CD4-positive, alpha-beta memory T cell (primary cell): ENCODE measurements around the gene DLGAP3. TPM values are rescaled to one million over a fixed set of nuclear protein-coding genes. Genes with fewer than 3 reads are reported as not detected.

Experiments
- CTCF ChIA-PET: fragments of 350-600 bp; sonication (Branson Sonifier 250); formaldehyde crosslinking; loops from one replicate; lab custom pipeline; 2021; ENCODE audit warnings: inconsistent platforms; ENCODE audit not compliant: partially characterized antibody; lab: Charles Lee
- POLR2A ChIA-PET: fragments of 350-600 bp; sonication (Branson Sonifier 250); formaldehyde crosslinking; loops from one replicate; lab custom pipeline; 2021; ENCODE audit not compliant: partially characterized antibody; lab: Charles Lee
- DNase-seq, 5 donors: peaks; one replicate each; pipeline versions ENCODE4 v3.0.0 to v3.0.0-alpha.2; 2020 to 2022; ENCODE audit warnings: mixed read lengths in 1 of 5
- H3K27ac ChIP-seq: one replicate; pipeline ENCODE4 v1.7.0; 2013; ENCODE audit warnings: low read depth, low read length
- H3K27me3 ChIP-seq: 2 replicates; pipeline ENCODE4 v1.7.0; 2013; ENCODE audit warnings: mild to moderate bottlenecking, low read length, moderate library complexity; ENCODE audit not compliant: insufficient read depth
- H3K36me3 ChIP-seq: 2 replicates; pipeline ENCODE4 v1.7.0; 2013; ENCODE audit warnings: mild to moderate bottlenecking, low read length, moderate library complexity; ENCODE audit not compliant: insufficient read depth
- H3K4me1 ChIP-seq: 2 replicates; pipeline ENCODE4 v1.7.0; 2013; ENCODE audit warnings: mild to moderate bottlenecking, low read length, moderate library complexity; ENCODE audit not compliant: insufficient read depth
- H3K4me3 ChIP-seq, 2 donors: one replicate each; pipeline ENCODE4 v1.7.0; 2013; ENCODE audit warnings: low read length in 2 of 2, mild to moderate bottlenecking in 1 of 2
- H3K9me3 ChIP-seq, 2 donors: one replicate each; pipeline ENCODE4 v1.7.0; 2013; ENCODE audit warnings: low read length in 2 of 2, control low read depth in 1 of 2; ENCODE audit not compliant: control insufficient read depth in 1 of 2
- H3K27ac Mint-ChIP-seq, 7 donors: one replicate each; pipeline ENCODE4 v1.8.0; 2020 to 2021; ENCODE audit warnings: mixed read lengths in 7 of 7, mild to moderate bottlenecking in 6 of 7, inconsistent platforms in 3 of 7, moderate library complexity in 3 of 7
- H3K27me3 Mint-ChIP-seq, 2 donors: one replicate each; pipeline ENCODE4 v1.8.0; 2020 to 2021; ENCODE audit warnings: mixed read lengths in 2 of 2
- H3K36me3 Mint-ChIP-seq, 2 donors: one replicate each; pipeline ENCODE4 v1.8.0; 2020 to 2021; ENCODE audit warnings: mixed read lengths in 2 of 2, inconsistent platforms in 1 of 2, mild to moderate bottlenecking in 1 of 2
- H3K4me1 Mint-ChIP-seq, 4 donors: one replicate each; pipeline ENCODE4 v1.8.0; 2020 to 2021; ENCODE audit warnings: mixed read lengths in 4 of 4, mild to moderate bottlenecking in 1 of 4
- H3K4me3 Mint-ChIP-seq, 8 donors: one replicate each; pipeline ENCODE4 v1.8.0; 2020 to 2021; ENCODE audit warnings: mixed read lengths in 8 of 8, mild to moderate bottlenecking in 7 of 8, moderate library complexity in 6 of 8, inconsistent platforms in 3 of 8
- H3K9me3 Mint-ChIP-seq, 8 donors: one replicate each; pipeline ENCODE4 v1.8.0; 2020 to 2021; ENCODE audit warnings: mixed read lengths in 8 of 8, mild to moderate bottlenecking in 5 of 8, inconsistent platforms in 3 of 8, moderate library complexity in 1 of 8
- intact Hi-C: fragments of 100-400 bp; cut with micrococcal nuclease; formaldehyde crosslinking; loops from one replicate; pipeline ENCODE4 v1.15.1; 2023
- polyA plus RNA-seq, 2 donors: library from polyadenylated mRNA; unstranded; fragments of 300-500 nt; fragmentation: Illumina TruSeq; gene quantifications; one replicate each; pipeline ENCODE4 v1.2.3, GENCODE V29; 2021
- total RNA-seq, 2 experiments: library from RNA; stranded (reverse); gene quantifications; one replicate each; pipeline ENCODE4 v1.2.3, GENCODE V29; 2021

DLGAP3 gene
- total and polyA plus RNA-seq, 4 experiments from 2014 or later: 0.08 to 1.5 (median 0.82) TPM

DNA sequence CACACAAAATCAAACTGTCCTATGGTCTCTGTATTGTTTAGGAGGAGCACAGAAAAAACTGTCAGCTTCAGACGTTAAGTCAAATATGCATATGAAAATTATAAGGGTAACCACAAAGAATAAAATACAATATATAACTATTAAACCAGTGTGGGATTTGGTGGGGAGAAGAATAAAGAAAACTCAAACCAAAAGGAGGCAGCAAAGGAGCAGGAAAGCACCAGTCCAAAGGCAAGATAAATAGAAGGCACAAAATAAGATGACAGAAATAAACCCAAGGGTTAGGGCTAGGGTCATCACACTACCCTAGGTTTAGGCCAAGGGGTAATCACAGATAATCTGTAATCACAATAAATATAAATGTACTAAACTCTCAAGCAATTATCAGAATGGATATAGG, 32.8 kb downstream of the DLGAP3 start:
- Mint-ChIP-seq H3K4me1 (peaks cover 0 to 4% (median 4%) of the 10 kb centered on the region in 4 donors), H3K27me3 (peaks cover 7 to 8% of the 10 kb centered on the region in 2 donors), H3K4me3 (no peak overlapping the region), H3K9me3 (peaks cover 0 to 17% (median 15%) of the 10 kb centered on the region in 8 donors), H3K36me3 (peaks cover 0 to 6% of the 10 kb centered on the region in 2 donors), H3K27ac (no peak overlapping the region)
- Histone ChIP-seq H3K27me3 (no peaks in the 10 kb centered on the region), H3K27ac (no peak overlapping the region), H3K36me3 (no peaks in the 10 kb centered on the region), H3K9me3 (no peaks in the 10 kb centered on the region), H3K4me1 (no peaks in the 10 kb centered on the region), H3K4me3 (no peak overlapping the region)
- no peak for DNase-seq
- POLR2A ChIA-PET: no interaction called here
- CTCF ChIA-PET: no interaction called here
- intact Hi-C loops: no loop called here

DNA sequence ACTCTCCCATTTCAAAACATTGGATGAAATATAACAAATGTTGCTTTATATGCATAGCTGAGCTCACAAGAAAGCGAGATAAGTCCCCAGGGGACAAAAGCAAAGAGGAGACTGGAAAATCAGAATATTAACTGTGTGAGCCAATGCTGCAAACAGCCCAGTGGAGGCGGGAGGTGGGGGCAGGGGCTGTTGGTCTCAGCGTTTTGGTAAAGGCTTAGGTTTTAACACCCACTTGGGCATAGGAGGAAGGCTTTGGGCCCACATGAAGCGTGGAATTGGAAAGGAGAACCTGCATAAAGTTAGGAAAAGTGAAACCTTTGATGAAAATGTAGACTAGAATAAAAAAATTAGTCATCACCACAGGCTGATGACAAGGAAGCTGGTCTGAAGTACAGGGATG, 39.7 kb downstream of the DLGAP3 start:
- no peak for DNase-seq
- peaks cover 0 to 6% of the 10 kb centered on the region in 2 donors for H3K36me3 Mint-ChIP-seq
- H3K9me3 ChIP-seq: no peaks in the 10 kb centered on the region
- no peak overlapping the region for H3K27ac ChIP-seq
- intact Hi-C loops: no loop called here
- peaks cover 20% of the 10 kb centered on the region for H3K27me3 ChIP-seq
- H3K4me1 ChIP-seq: peaks cover 9% of the 10 kb centered on the region
- H3K4me1 Mint-ChIP-seq: peaks cover 0 to 4% (median 2%) of the 10 kb centered on the region in 4 donors
- no peak overlapping the region for H3K27ac Mint-ChIP-seq
- ChIA-PET POLR2A (no interaction called here), CTCF (no interaction called here)
- H3K4me3 Mint-ChIP-seq: no peak overlapping the region
- H3K4me3 ChIP-seq: no peak overlapping the region
- peaks cover 10 to 19% of the 10 kb centered on the region in 2 donors for H3K27me3 Mint-ChIP-seq
- H3K36me3 ChIP-seq: no peaks in the 10 kb centered on the region
- peaks cover 0 to 26% (median 18%) of the 10 kb centered on the region in 8 donors for H3K9me3 Mint-ChIP-seq

DNA sequence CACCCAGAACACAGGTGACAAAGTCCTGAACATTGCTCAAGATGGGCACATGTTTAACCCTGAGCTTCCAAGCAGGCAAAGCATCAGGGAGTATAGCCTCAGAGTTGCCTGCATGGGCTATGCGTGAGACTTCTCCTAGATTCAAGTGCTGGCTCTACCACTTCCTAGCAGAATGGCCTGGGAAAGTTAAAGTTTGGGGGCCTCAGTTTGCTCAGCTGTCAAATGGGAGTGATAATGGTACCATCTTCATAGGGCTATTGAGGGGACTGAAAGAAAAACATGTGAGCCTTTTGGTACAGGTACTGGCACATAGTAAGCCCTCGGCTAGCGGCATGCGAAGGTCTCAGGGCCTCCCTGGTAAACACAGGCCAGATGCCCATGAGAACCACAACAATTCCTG, 41.9 kb downstream of the DLGAP3 start:
- H3K4me3 Mint-ChIP-seq: no peak overlapping the region
- Histone ChIP-seq H3K27me3 (peaks cover 20% of the 10 kb centered on the region), H3K4me1 (peaks cover 9% of the 10 kb centered on the region), H3K27ac (no peak overlapping the region), H3K9me3 (no peaks in the 10 kb centered on the region), H3K36me3 (no peaks in the 10 kb centered on the region), H3K4me3 (no peak overlapping the region)
- intact Hi-C loops: no loop called here
- CTCF ChIA-PET: no interaction called here
- peaks cover 0 to 5% (median 2%) of the 10 kb centered on the region in 4 donors for H3K4me1 Mint-ChIP-seq
- POLR2A ChIA-PET: interaction anchor here (0.6 kb wide), 1 partner anchor 26 kb away, joined by 3 read pairs; no protein-coding TSS in a partner anchor
- peaks cover 14 to 29% of the 10 kb centered on the region in 2 donors for H3K27me3 Mint-ChIP-seq
- no peak for DNase-seq
- peaks cover 0 to 6% of the 10 kb centered on the region in 2 donors for H3K36me3 Mint-ChIP-seq
- H3K27ac Mint-ChIP-seq: no peak overlapping the region
- peaks cover 0 to 18% (median 12%) of the 10 kb centered on the region in 8 donors for H3K9me3 Mint-ChIP-seq

DNA sequence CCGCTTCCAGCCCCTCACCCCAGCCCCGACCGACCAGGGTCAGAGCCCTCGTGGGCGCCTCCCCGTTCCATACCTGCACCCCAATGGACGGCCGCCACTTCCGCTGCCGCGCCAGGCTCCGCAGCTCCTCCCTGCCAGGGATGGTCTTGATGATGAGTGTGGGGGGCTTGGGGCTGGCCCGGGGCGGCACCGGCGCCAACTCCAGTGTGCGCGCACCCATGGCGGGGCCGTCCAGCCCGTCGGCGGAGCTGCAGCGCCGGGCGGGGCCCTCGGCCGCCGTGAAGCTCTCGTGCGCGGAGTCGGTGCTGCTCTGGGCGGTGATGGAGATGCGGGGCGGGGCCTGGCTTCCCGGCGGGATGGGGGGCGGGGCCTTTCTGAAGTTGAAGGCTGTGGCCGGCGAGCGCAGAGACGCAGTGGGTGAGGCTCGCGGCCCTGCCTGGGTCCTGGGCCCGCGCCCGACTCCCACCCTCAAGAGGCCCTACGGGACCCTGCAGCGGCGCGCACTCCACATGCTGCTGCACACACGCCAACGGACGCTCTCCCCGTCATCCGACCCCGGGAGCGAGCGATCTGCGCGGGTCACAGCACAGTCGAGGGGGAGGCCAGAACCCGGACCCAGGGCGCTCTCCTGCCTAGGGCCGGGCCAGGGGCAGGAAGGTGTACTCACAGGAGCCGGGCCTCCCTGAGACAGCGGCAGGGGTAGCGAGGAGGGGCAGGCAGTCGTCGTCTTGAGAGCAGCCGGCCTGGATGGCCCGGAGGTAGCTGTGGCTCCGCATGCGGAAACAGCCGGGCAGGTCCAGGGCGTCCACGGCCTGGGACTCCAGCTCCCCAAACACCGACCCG, 43.8 kb downstream of the DLGAP3 start:
- Mint-ChIP-seq H3K27me3 (peaks cover 16 to 30% of the 10 kb centered on the region in 2 donors), H3K4me3 (peak overlapping the region; percentile 29 to 76 (median 62))
- intact Hi-C loops: no loop called here

DNA sequence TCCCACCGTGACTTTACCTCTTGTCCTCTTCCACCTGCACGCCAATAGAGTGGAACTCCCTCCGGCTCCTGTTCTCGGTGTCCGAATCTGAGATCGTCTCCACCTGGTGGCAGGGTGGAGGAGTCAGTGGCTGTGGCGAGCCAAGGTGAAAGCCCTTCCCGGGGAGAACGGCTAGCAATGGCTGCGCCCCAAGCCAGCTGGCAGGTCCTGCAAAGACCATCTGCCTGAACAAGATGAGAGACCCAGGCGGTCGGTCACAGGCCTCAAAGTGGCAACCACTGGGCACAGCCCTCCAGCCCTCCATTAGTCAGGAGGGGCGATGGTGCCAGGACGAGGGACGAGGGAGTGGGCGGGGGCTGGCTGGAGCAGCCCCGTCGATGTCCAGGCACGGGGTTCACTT, 44.5 kb downstream of the DLGAP3 start:
- no peak for DNase-seq
- H3K27ac Mint-ChIP-seq: peak overlapping the region in 2 of 7 donors; percentile 43 to 52

More for the DNA sequence above, 43.8 kb downstream of the DLGAP3 start:
- Mint-ChIP-seq H3K9me3 (peaks cover 0 to 7% (median 0%) of the 10 kb centered on the region in 8 donors), H3K4me1 (peaks cover 0 to 5% (median 2%) of the 10 kb centered on the region in 4 donors), H3K27ac (no peak overlapping the region), H3K36me3 (no peaks in the 10 kb centered on the region)
- no peaks in the 10 kb centered on the region for H3K9me3 ChIP-seq
- ChIA-PET CTCF (no interaction called here), POLR2A (interaction anchor here (1.6 kb wide), 1 partner anchor 19 kb away, joined by 7 read pairs; no protein-coding TSS in a partner anchor)
- DNase-seq: peak; percentile 13 to 41 (median 18)
- H3K27ac ChIP-seq: no peak overlapping the region
- H3K27me3 ChIP-seq: peaks cover 20% of the 10 kb centered on the region
- peaks cover 9% of the 10 kb centered on the region for H3K4me1 ChIP-seq
- H3K4me3 ChIP-seq: peak overlapping the region in 1 of 2 donors; percentile 35
- H3K36me3 ChIP-seq: no peaks in the 10 kb centered on the region

DNA sequence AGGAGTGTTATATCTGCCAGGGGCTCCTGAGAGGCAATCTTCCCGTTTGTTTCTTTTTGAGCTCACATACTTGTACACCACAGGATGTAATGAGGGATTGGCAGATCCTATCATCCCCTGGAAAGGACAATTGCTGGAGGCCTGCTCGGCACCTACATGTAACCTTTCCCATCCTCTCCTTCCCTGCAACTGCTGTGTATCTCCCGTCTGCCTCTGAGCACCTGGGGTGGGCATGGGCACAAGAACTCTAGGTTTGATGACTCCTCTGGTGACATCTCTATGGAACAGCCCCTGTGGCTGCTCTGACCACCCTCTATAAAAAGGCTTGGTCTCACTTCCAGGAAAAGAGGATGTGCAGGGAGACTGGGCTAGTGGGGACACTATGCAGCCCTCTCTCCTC, 44.9 kb downstream of the DLGAP3 start:
- Histone ChIP-seq H3K4me1 (peaks cover 9% of the 10 kb centered on the region), H3K27ac (no peak overlapping the region), H3K4me3 (no peak overlapping the region), H3K27me3 (peaks cover 10% of the 10 kb centered on the region), H3K9me3 (no peaks in the 10 kb centered on the region), H3K36me3 (no peaks in the 10 kb centered on the region)
- ChIA-PET CTCF (interaction anchor here (2.5 kb wide), 1 partner anchor 18 kb away, joined by 8 read pairs; no protein-coding TSS in a partner anchor), POLR2A (interaction anchor here (1.6 kb wide), 1 partner anchor 18 kb away, joined by 7 read pairs; no protein-coding TSS in a partner anchor)
- no peak overlapping the region for H3K27ac Mint-ChIP-seq
- H3K9me3 Mint-ChIP-seq: peaks cover 0 to 8% (median 0%) of the 10 kb centered on the region in 8 donors
- H3K36me3 Mint-ChIP-seq: no peaks in the 10 kb centered on the region
- peak overlapping the region; percentile 60 to 82 (median 70) for H3K4me3 Mint-ChIP-seq
- intact Hi-C loops: no loop called here
- peaks cover 17 to 26% of the 10 kb centered on the region in 2 donors for H3K27me3 Mint-ChIP-seq
- peaks cover 0 to 5% (median 2%) of the 10 kb centered on the region in 4 donors for H3K4me1 Mint-ChIP-seq
- DNase-seq: no peak

More for the DNA sequence above, 44.5 kb downstream of the DLGAP3 start:
- peaks cover 0 to 8% (median 0%) of the 10 kb centered on the region in 8 donors for H3K9me3 Mint-ChIP-seq
- Histone ChIP-seq H3K9me3 (no peaks in the 10 kb centered on the region), H3K4me3 (no peak overlapping the region), H3K36me3 (no peaks in the 10 kb centered on the region), H3K4me1 (peaks cover 9% of the 10 kb centered on the region), H3K27me3 (peaks cover 15% of the 10 kb centered on the region), H3K27ac (no peak overlapping the region)
- CTCF ChIA-PET: interaction anchor here (2.5 kb wide), 1 partner anchor 19 kb away, joined by 8 read pairs; no protein-coding TSS in a partner anchor
- intact Hi-C loops: no loop called here
- peaks cover 0 to 5% (median 2%) of the 10 kb centered on the region in 4 donors for H3K4me1 Mint-ChIP-seq
- no peaks in the 10 kb centered on the region for H3K36me3 Mint-ChIP-seq
- H3K4me3 Mint-ChIP-seq: peak overlapping the region; percentile 60 to 82 (median 70)
- POLR2A ChIA-PET: interaction anchor here (1.6 kb wide), 1 partner anchor 18 kb away, joined by 7 read pairs; no protein-coding TSS in a partner anchor
- peaks cover 16 to 30% of the 10 kb centered on the region in 2 donors for H3K27me3 Mint-ChIP-seq

DNA sequence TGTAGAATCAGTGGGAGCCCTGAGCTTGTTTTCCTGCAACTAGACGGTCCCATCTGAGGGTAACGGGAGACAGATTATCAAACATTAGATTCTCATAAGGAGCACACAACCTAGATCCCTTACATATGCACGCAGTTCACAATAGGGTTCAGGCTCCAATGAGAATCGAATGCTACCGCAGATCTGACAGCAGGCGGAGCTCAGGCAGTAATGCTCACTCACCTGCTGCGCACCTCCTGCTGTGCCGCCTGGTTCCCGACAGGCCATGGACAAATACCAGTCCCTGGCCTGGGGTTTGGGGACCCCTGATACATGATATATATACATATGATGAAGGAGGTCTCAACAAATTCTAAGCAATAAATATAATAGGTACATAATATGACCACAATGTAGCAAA, 50.2 kb downstream of the DLGAP3 start:
- ChIA-PET CTCF (no interaction called here), POLR2A (interaction anchor here (0.6 kb wide), 1 partner anchor 26 kb away, joined by 3 read pairs; no protein-coding TSS in a partner anchor)
- Mint-ChIP-seq H3K27ac (no peak overlapping the region), H3K27me3 (peaks cover 27 to 30% of the 10 kb centered on the region in 2 donors), H3K4me1 (no peaks in the 10 kb centered on the region), H3K36me3 (no peaks in the 10 kb centered on the region), H3K9me3 (peaks cover 0 to 8% (median 0%) of the 10 kb centered on the region in 8 donors), H3K4me3 (no peak overlapping the region)
- Histone ChIP-seq H3K36me3 (no peaks in the 10 kb centered on the region), H3K27ac (no peak overlapping the region), H3K27me3 (peaks cover 8% of the 10 kb centered on the region), H3K9me3 (no peaks in the 10 kb centered on the region), H3K4me3 (no peak overlapping the region), H3K4me1 (no peaks in the 10 kb centered on the region)
- DNase-seq: no peak
- intact Hi-C loops: no loop called here
